HepG2 (cell line): ENCODE measurements around the gene RTP5. TPM values are rescaled to one million over a fixed set of nuclear protein-coding genes. Genes with fewer than 3 reads are reported as not detected.

ENCODE experiments used
- ATF6 ChIP-seq: sonication (generic); formaldehyde crosslinking; conservative IDR thresholded peaks from 2 replicates; pipeline ENCODE4 v1.4.0; 2020; ENCODE audit warnings: missing genetic modification reagents
- ATM ChIP-seq: fragments of 450-650 bp; IDR thresholded peaks from 2 replicates; pipeline ENCODE4 v1.7.1; 2017; ENCODE audit warnings: mild to moderate bottlenecking, borderline replicate concordance
- FOXM1 ChIP-seq: sonication (generic); formaldehyde crosslinking; IDR thresholded peaks from 2 replicates; pipeline ENCODE4 v1.5.0; 2020; ENCODE audit warnings: missing genetic modification reagents
- GABPB1 ChIP-seq: IDR thresholded peaks from 2 replicates; pipeline ENCODE4 v1.6.1; 2016; ENCODE audit warnings: mild to moderate bottlenecking, missing genetic modification reagents, moderate library complexity, missing compliant biosample characterization
- GLI4 ChIP-seq: sonication (generic); formaldehyde crosslinking; IDR thresholded peaks from 2 replicates; pipeline ENCODE4 v1.5.1; 2020; ENCODE audit warnings: missing genetic modification reagents, mild to moderate bottlenecking, moderate library complexity, borderline replicate concordance
- JDP2 ChIP-seq: sonication (generic); formaldehyde crosslinking; IDR thresholded peaks from 2 replicates; pipeline ENCODE4 v1.8.1; 2022; ENCODE audit warnings: missing genetic modification reagents, borderline replicate concordance
- NAIF1 ChIP-seq: sonication (generic); formaldehyde crosslinking; IDR thresholded peaks from 2 replicates; pipeline ENCODE4 v1.5.0; 2020; ENCODE audit warnings: mild to moderate bottlenecking, missing genetic modification reagents, borderline replicate concordance
- NCOR1 ChIP-seq: fragments of 200-600 bp; sonication (generic); IDR thresholded peaks from 2 replicates; pipeline ENCODE4 v1.7.0; 2017; ENCODE audit warnings: antibody characterized with exemption, low read length, borderline replicate concordance
- PHB2 ChIP-seq: fragments of 450-650 bp; IDR thresholded peaks from 2 replicates; pipeline ENCODE4 v1.6.1; 2018; ENCODE audit not compliant: partially characterized antibody
- SP2 ChIP-seq: sonication (generic); formaldehyde crosslinking; IDR thresholded peaks from 2 replicates; pipeline ENCODE4 v1.5.1; 2020; ENCODE audit warnings: mild to moderate bottlenecking, missing genetic modification reagents
- SRSF4 ChIP-seq: fragments of 200-400 bp; formaldehyde crosslinking; IDR thresholded peaks from one replicate; pipeline ENCODE4 v1.6.1; 2018; ENCODE audit warnings: mild to moderate bottlenecking, low read depth, low read length, moderate library complexity; ENCODE audit not compliant: poor library complexity, severe bottlenecking
- TBX2 ChIP-seq: sonication (generic); formaldehyde crosslinking; IDR thresholded peaks from 2 replicates; pipeline ENCODE4 v1.5.0; 2020; ENCODE audit warnings: missing genetic modification reagents, mild to moderate bottlenecking, borderline replicate concordance
- TBX3 ChIP-seq: fragments of 450-650 bp; IDR thresholded peaks from 2 replicates; pipeline ENCODE4 v1.6.1; 2017; ENCODE audit warnings: antibody characterized with exemption, mild to moderate bottlenecking, inconsistent platforms, borderline replicate concordance
- YY1 ChIP-seq: IDR thresholded peaks from 2 replicates; pipeline ENCODE4 v1.6.1; 2011; ENCODE audit warnings: low read length, low read depth, moderate library complexity, mild to moderate bottlenecking; ENCODE audit not compliant: insufficient read depth, insufficient replicate concordance
- ZBTB42 ChIP-seq: sonication (generic); formaldehyde crosslinking; IDR thresholded peaks from 2 replicates; pipeline ENCODE4 v1.5.0; 2020; ENCODE audit warnings: mild to moderate bottlenecking, missing genetic modification reagents
- ZBTB7B ChIP-seq: sonication (generic); formaldehyde crosslinking; IDR thresholded peaks from 2 replicates; pipeline ENCODE4 v1.4.0; 2020; ENCODE audit warnings: missing genetic modification reagents
- ZC3H4 ChIP-seq: sonication (generic); formaldehyde crosslinking; IDR thresholded peaks from 2 replicates; pipeline ENCODE4 v1.4.0; 2020; ENCODE audit warnings: missing genetic modification reagents, borderline replicate concordance
- ZNF333 ChIP-seq: sonication (generic); formaldehyde crosslinking; IDR thresholded peaks from 2 replicates; pipeline ENCODE4 v1.4.0; 2020; ENCODE audit warnings: mild to moderate bottlenecking, missing genetic modification reagents, borderline replicate concordance
- ZNF646 ChIP-seq: sonication (generic); formaldehyde crosslinking; IDR thresholded peaks from 2 replicates; pipeline ENCODE4 v1.9.0; 2021; ENCODE audit warnings: mild to moderate bottlenecking, missing genetic modification reagents
- ZNF652 ChIP-seq: IDR thresholded peaks from 2 replicates; pipeline ENCODE4 v1.6.1; 2016; ENCODE audit warnings: low read depth, borderline replicate concordance
- polyA plus RNA-seq, 8 experiments: library from polyadenylated mRNA; depleted of rRNA in 3 of 8; stranded (reverse) in 7 of 8; unstranded in 1 of 8; fragments of >200 nt; fragmentation: Illumina TruSeq in 4 of 8; extraction: Trizol in 4 of 8; gene quantifications; 2 replicates each; pipeline versions ENCODE4 v1.2.1 to v1.2.3, GENCODE V29; 2011 to 2016; ENCODE audit warnings: low read depth in 4 of 8, missing spikeins in 1 of 8, mixed read lengths in 1 of 8; ENCODE audit not compliant: insufficient read depth in 1 of 8
- total RNA-seq, 5 experiments: library from RNA; depleted of rRNA; stranded (reverse); fragments of >200 nt; fragmentation: Illumina TruSeq; extraction: Trizol; gene quantifications; 2 replicates each; pipeline ENCODE4 v1.2.3, GENCODE V29; 2016; ENCODE audit warnings: low read depth in 1 of 5
- TF ChIP-seq, protein P1 (sequence below): conservative IDR thresholded peaks from 2 replicates; pipeline ENCODE4 v1.6.1; 2018; ENCODE audit warnings: missing genetic modification reagents

RTP5 gene
- total and polyA plus RNA-seq, 2 of the 13 experiments (the other 11 are each of a cell fraction or from before 2014, with no cell fraction given), result not detected

DNA sequence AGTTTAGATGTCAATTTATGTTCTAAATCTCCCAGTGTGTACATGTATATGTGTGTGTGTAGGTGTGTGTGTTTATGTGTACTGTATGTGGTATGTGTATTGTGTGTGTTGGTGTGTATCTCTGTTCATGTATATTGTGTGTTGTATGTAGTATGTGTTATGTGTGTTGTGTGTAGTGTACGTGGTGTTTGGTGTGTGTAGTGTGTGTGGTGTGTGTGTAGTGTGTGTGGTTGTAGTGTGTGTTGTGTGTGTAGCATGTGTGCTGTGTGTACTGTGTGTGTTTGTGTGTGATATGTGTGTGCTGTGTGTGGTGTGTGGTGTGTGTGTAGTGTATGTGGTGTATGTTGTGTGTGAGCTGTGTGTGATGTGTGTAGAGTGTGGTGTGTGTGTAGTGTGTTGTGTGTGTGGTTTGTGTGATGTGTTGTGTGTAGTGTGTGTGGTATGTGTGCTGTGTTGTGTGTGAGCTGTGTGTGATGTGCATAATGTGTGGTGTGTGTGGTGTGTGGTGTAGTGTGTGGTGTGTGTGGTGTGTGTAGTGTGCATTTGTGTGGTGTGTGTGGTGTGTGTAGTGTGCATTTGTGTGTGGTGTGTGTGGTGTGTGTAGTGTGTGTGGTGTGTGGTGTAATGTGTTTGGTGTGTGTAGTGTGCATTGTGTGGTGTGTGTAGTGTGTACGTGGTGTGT is 5.2 kb upstream of the RTP5 start (continued):
- TF ChIP-seq ZNF646 (CRISPR knock-in tag), result peak; percentile 93; the same call in 1 of the 2 replicates
- TF ChIP-seq ZBTB7B, result no peak
- TF ChIP-seq ATF6, result no peak
- TF ChIP-seq ZNF652 (CRISPR knock-in tag), result no peak
- TF ChIP-seq TBX2 (CRISPR knock-in tag), result no peak
- TF ChIP-seq, protein P1, sequence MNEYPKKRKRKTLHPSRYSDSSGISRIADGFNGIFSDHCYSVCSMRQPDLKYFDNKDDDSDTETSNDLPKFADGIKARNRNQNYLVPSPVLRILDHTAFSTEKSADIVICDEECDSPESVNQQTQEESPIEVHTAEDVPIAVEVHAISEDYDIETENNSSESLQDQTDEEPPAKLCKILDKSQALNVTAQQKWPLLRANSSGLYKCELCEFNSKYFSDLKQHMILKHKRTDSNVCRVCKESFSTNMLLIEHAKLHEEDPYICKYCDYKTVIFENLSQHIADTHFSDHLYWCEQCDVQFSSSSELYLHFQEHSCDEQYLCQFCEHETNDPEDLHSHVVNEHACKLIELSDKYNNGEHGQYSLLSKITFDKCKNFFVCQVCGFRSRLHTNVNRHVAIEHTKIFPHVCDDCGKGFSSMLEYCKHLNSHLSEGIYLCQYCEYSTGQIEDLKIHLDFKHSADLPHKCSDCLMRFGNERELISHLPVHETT (CRISPR knock-in tag), result no peak
- TF ChIP-seq YY1, result no peak
- peak; percentile 51; the same call in 1 of the 2 replicates for TF ChIP-seq ATM
- TF ChIP-seq SP2 (CRISPR knock-in tag), result peak; percentile 28; the same call in 1 of the 2 replicates
- no peak for TF ChIP-seq ZC3H4 (CRISPR knock-in tag)
- no peak for TF ChIP-seq SRSF4
- TF ChIP-seq PHB2, result peak; percentile 54
- TF ChIP-seq ZNF333 (CRISPR knock-in tag), result no peak
- no peak for TF ChIP-seq JDP2 (CRISPR knock-in tag)
- TF ChIP-seq NAIF1 (CRISPR knock-in tag), result no peak
- TF ChIP-seq NCOR1, result no peak
- no peak for TF ChIP-seq ZBTB42 (CRISPR knock-in tag)
- no peak for TF ChIP-seq GABPB1 (CRISPR knock-in tag)
- no peak for TF ChIP-seq GLI4 (CRISPR knock-in tag)
- no peak for TF ChIP-seq FOXM1
- TF ChIP-seq TBX3, result 0 out of 2 replicates have a peak, but pooled peaks have one; percentile 21
